Left lobe of liver (tissue), 2 donors: ENCODE results near the gene CEP63. TPM values are rescaled to one million over a fixed set of nuclear protein-coding genes. Genes with fewer than 3 reads are reported as not detected.

Experiments
- ATAC-seq: fragments of 200-7000 bp; cut with Tn5 transposase; one replicate; pipeline ENCODE4 v1.9.1; 2020; ENCODE audit warnings: mild to moderate bottlenecking, moderate library complexity
- DNase-seq: peaks from one replicate; pipeline ENCODE4 v3.0.0-alpha.2; 2020; ENCODE audit warnings: low spot score
- total RNA-seq: library from RNA; stranded (reverse); gene quantifications from one replicate; pipeline ENCODE4 v1.2.1, GENCODE V29; 2021
- donor health status: DM: no; HTN: no; CAD: no; lungs with moderate emphysema.
- donor health status: DM: no; HTN: yes; CAD: no.

Gene CEP63
- total RNA-seq, 1 donor from 2014 or later = 9.6 TPM

DNA sequence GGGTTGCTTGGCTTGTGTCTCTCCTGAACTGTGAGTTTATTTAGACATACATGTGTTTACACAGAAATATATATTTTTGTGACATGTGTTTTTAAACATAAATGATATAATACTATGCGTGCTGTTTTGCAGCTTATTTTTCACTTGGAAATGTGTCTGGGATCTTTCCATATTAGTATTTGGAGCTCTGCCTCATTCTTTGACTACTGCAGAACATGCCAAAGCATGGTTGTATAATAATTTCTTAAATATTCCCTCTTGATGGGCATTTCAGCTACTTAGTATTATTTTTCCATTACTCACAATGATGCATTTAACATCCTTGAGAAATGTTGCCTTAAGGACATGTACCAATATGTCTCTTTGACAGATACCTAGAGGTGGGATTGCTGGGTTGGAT, 19.5 kb upstream of the CEP63 start:
- ATAC-seq = no peak
- DNase-seq = no peak

DNA sequence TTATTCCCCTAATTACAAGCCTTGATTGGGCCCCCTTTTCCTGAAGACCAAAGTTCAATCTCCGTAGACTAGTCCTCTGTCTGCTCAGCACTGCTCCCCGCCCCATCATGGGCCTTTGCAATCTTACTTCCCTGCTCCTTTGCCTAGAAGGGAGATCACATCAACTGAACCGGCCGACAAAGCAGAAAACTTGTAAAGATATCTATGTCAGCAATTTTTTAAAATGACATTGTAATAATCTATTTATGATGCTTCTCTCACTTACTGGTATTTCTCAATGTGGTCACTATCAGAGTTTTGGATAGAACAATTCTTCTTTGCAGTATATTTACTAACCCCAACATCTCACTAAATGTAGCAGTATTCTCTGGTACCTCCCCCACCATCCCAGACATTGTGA, 17.3 kb upstream of the CEP63 start:
- DNase-seq = no peak
- no peak for ATAC-seq

DNA sequence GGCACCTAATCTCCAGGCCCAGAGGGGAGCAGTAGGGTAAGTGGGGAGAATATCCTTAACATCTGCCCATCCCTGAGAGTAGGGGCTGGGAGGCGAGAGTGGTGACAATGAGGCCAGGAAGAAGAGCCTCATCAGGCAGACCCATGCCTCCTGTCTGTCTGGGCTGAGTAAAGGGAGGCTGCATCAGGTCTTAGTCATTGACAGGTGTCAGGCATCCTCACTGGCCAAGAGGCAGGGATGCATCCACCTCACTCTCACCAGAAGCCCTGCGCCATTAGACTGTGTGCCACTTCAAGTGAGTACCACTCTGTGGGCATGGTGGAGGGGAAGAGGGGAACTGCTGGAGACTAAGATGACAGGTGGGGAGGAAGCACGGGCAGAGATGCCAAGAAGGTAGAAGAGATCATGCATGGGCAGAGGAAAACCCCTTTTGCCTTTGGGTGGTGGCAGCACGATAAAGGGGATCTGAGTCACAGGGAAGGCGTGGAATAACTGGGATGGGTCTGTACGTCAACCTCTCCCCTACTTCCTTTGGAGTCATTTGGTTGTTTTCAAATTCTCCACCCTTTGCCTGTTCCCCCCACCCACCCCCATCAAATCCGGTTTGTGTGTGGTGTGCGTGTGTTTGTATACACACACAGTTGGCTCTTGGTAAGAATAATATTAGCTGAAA, 14.2 kb upstream of the CEP63 start:
- ATAC-seq = no peak
- no peak for DNase-seq

- DNase-seq = no peak
- ATAC-seq = no peak
Measured at GRCh38 chr3:134472831-134473230, 13.0 kb upstream of the CEP63 start.

DNA sequence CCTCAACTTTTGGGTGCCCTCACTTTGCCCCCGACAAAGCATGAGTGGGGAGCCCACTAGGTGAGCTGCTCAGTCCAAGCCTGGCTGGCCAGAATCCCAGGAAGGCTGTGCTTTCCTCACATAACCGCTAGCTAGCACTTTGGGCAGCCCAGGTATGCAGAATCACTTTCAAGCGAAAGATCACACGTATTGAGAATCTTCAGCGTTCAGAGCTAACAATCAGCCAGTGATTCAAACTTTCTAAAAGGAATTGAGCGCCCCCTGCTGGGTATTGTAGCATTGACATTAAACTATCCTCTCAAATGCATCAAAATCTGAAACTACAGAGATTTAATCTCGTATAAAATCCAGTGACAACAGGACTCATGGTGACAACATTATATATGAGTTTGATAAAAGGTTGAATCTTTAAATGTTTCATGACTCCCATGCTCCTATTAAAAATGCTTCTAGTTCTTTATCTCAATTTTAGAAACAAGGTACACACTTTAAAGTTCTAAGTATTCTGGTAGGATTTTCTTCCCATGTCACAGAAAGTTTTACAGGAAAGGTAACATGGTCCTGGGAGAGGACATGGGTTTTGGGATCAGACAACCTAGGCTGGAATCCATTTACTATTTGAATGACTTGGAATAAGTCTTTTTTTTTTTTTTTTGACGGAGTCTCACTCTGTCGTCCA, 11.8 kb upstream of the CEP63 start:
- DNase-seq (peak; percentile 66), ATAC-seq (peak; percentile 88)

DNA sequence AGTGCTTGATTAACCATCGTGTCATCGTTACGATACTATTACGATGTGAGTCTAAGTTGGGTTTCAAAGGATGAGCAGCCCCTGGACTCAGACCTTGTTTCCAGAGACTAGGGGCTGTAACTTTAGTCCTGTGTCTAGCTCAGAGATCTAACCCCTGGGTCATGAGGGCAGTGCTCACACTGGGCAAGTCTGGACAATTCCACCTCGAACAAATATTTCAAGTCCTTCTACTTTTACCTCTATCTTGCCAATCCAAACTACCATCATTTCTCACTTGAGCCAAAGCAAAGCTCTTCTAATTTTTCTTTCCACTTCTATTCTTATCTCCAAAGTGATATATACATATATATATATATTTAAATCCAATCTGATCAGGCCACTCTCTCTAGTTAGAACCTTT, 10.9 kb upstream of the CEP63 start:
- no peak for DNase-seq

DNA sequence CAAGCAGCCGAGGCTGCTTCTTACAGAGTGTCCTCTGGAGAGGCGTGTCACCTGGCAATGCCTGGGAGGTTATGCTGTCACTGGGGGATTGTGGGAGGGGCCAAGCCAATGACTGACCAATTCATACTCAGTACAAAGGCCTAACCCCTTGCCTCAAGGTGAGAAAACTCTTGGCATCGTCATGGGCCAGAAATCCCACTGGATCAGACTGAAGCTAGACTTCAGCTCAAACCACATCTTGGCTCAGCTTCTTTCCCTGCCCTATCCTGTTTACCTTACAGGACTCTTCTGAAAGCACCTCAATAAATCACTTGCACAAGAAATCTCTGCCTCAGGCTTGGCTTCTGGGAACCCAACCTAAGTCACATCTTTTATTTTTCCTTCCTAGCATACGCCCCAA, 9.6 kb upstream of the CEP63 start:
- DNase-seq (no peak), ATAC-seq (no peak)

More for the DNA sequence above, 10.9 kb upstream of the CEP63 start:
- ATAC-seq = peak; percentile 36

DNA sequence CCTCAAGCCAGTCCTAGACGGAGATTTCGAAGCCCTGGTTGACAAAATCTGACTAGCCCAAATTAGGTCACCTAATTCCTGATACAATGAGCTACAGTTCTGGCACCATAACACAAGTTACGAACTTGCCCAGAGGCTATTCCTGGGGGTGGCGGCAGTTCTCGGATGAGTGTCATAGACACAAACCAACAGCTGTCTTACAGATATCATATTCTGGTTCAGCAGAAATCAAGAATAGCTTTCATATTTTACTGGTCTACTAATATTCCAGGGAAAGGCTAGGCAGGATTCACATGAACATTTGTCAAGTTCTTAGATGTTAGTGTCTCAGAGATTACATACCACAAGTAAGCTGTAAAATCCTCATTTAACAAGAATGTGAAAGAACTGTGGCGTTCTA, 8.9 kb upstream of the CEP63 start:
- no peak for ATAC-seq
- DNase-seq = no peak

DNA sequence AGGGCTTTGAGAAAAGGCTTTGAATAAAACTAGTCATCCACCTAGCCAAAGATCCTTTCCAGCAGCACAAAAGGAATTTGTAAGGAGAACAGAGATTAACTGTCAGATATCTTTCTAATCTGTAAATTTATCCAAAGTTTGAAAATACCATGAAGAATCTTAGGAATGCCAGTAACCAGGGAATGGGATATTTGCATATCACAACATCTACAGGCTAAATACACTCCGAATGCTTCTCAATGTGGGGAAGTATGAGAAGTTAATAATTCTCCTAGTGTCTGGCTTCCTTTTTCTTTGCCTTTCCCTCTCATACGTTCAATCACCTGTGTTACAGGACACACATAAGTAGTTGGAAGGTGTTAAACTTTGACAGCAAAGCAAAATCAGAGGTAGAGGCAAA, 7.9 kb upstream of the CEP63 start:
- ATAC-seq (peak; percentile 67), DNase-seq (no peak)

DNA sequence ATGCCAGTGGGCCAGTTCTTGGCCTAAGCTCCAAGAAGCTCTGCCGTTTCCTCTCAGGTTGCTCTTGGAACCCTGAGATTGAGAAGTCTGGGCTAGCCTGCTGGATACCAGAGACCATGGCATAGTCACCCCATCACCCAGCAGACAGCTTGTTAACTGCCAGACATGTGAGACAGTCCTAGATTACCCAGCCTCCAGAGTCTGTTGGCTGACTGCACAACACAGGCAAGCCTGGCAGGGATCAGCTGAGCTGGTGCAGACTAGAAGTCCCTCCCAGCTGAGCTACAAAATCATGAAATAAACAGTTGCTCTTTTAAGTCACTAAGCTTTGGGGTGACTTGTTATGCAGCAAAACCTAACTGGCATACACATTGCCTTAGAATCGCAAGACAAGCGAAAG, 5.3 kb upstream of the CEP63 start:
- no peak for ATAC-seq

DNA sequence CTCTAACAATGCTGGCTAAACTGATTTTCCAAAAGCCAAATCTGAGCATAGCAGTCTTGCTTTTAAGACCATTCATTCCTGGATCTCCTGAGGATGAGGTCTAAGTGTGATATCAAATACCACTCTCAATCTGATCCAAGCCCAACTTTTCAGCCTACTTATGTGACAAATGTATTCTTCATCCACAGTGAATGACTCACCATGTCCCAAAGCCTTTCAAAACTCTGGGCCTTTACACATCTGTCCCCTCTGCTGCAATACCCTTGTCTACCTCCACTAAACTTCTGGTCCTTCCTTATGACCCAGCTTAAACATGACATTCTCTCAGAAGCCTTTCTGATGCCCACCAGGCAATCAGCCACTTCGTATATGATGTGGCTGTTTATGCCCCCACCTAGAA, 4.7 kb upstream of the CEP63 start:
- ATAC-seq (no peak), DNase-seq (no peak)

More for the DNA sequence above, 5.3 kb upstream of the CEP63 start:
- no peak for DNase-seq

DNA sequence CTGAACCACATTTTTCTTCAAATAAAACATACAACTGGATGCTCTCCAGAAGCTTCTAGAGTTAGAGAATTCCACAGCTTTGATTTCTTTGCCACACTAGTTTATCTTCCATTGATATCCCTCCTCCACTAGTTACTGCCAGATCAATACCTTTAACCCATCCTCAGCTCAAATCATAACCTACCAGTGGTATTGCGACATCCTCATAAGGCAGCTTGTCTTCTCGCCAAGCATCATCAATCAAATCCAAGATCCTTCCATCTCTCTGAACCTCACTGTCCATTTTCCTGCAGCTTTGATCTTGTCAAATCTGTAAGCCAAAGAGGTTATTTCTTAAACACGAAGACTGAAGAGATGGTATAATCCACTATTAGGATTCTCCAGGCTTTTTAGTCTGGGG, 3.2 kb upstream of the CEP63 start:
- ATAC-seq (no peak), DNase-seq (no peak)

DNA sequence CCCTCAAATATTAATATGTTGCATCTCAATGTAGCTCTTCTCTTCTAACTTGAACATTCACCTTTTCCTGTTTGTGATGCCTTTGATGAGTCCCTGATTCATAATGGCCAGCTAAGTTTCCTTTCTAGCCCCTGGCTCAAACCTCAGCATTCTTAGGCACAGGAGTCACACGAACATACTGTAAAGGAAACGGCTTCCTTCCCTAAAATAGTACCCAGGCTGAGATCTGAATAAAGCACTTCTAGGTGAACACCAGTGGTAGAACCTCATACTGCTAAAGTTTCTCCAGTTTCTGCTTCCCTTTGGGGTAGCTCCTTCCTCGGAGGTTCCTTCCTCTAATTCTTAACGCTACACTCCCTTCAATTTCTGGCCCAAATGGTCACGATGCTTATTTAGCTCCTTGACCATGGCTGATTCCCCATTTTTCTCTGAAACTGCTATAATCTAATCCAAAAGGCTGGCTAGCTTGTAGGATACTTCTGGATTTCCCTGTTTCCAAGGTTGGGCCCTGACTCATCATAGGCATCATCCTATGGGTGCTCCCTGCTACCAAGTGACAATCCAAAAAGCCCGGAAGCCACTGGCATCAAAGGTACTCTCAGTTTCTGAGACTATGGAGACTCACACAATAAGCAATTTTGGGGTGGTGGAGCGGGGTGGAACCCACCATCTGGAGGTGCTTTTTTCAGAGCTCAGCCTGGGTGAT, 2.5 kb upstream of the CEP63 start:
- no peak for ATAC-seq
- DNase-seq = no peak

- DNase-seq (no peak), ATAC-seq (peak; percentile 2)
Measured at GRCh38 chr3:134485075-134485717, 661 bp upstream of the CEP63 start.

GRCh38 chr3:134486577-134487041, 752 bp downstream of the CEP63 start:
- ATAC-seq = peak; percentile 16
- no peak for DNase-seq

GRCh38 chr3:134487406-134487805, 1.5 kb downstream of the CEP63 start:
- ATAC-seq (no peak), DNase-seq (no peak)

DNA sequence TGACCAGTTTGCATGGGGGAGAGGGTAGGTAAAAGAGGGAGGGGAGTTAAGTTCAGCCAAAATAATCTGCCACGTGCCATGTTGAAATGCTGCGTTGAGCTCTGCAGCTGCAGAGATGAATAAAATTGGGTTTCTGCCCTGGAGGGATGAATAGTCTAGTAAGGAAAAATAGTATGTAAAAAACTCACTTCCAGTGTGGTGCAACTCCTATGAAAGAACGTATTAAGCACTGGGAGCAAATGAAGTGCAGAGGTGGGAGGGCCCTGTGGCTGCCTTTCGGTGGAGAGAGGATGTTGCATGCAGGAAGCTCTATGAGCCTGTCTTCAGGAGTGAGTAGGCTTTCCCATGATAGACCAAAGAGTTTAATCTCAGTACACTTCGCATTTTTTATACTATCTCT, 8.6 kb downstream of the CEP63 start:
- no peak for ATAC-seq
- no peak for DNase-seq

DNA sequence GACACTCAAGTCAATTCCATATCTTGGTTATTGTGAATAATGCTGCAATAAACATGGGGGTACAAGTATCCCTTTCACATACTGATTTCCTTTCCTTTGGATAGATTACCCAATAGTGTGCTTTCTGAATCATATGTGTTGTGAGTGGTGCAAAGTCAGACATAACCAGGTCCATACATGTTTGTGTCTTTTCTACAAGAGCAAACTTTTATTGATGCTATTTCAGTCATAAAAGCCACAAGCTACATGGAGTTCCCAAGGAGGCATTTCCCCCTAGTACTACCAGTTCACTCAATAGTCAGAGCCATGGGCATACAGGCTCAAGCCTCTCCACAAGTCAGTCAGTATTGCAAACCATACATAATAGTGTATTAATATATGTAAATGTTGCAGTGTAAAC, 10.1 kb downstream of the CEP63 start:
- no peak for DNase-seq
- ATAC-seq = no peak

- ATAC-seq (no peak), DNase-seq (no peak)
Measured at GRCh38 chr3:134496471-134497071, 10.7 kb downstream of the CEP63 start.

DNA sequence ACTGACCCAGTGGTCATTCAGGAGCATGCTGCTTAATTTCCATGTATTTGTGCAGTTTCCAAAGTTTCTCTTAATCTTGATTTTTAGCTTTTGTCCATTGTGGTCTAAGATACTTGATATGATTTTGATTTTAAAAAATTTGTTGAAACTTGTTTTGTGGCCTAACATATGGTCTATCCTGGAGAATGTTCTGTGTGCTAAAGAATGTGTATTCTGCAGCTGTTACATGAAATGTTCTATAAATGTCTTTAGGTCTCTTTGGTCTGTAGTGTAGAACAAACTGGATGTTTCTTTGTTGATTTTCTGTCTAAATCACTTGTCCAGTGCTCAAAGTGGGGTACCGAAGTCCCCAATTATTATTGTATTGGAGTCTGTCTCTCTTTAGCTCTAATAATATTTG, 17.4 kb downstream of the CEP63 start:
- no peak for DNase-seq
- no peak for ATAC-seq

DNA sequence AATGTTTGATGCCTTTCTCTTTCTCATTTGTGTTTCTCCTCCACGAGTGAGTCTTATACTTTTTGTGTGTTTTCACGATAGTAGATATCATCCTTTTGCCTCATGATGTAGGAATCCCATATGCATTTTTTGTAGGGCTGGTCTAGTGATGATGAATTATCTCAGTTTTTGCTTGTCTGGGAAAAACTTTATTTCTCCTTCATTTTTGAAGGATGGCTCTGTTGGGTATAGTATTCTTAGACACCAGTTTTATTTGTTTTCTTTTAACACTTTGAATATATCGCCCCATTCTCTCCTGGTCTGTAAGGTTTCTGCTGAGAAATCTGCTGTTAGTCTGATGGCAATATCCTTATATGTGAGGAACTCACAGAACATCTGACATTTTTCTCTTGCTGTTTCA, 18.3 kb downstream of the CEP63 start:
- ATAC-seq = no peak
- DNase-seq = no peak
